AG04450 (cell line): ENCODE measurements around the gene ARMCX5. TPM values are rescaled to one million over a fixed set of nuclear protein-coding genes. Genes with fewer than 3 reads are reported as not detected.

ENCODE experiments used
- CTCF ChIA-PET: fragments of 300-600, 350-600 bp; formaldehyde crosslinking; extraction: SDS; loops from one replicate; lab custom pipeline; 2022; ENCODE audit warnings: antibody characterized with exemption, inconsistent platforms; lab: Charles Lee
- POLR2A ChIA-PET: fragments of 350-600 bp; formaldehyde crosslinking; extraction: SDS; loops from one replicate; lab custom pipeline; 2021; ENCODE audit warnings: antibody characterized with exemption, inconsistent platforms; lab: Yijun Ruan, JAX
- DNase-seq: peaks from one replicate; pipeline ENCODE4 v3.0.0-alpha.2; 2011; ENCODE audit warnings: low read depth, low spot score
- H3K27ac ChIP-seq: one replicate; pipeline ENCODE4 v1.5.1; 2012; ENCODE audit warnings: low read depth, low read length, control low read depth
- H3K27me3 ChIP-seq: one replicate; pipeline ENCODE4 v1.6.0; 2012; ENCODE audit warnings: low read length; ENCODE audit not compliant: control insufficient read depth, insufficient read depth
- H3K4me3 ChIP-seq: 2 replicates; pipeline ENCODE4 v1.5.1; 2011; ENCODE audit warnings: mild to moderate bottlenecking, low read depth, low read length, control low read depth
- H3K9me3 ChIP-seq: 2 replicates; pipeline ENCODE4 v1.5.1; 2012; ENCODE audit warnings: low read length; ENCODE audit not compliant: control insufficient read depth, insufficient read depth
- CTCF ChIP-seq: IDR thresholded peaks from 2 replicates; pipeline ENCODE4 v1.5.1; 2011; ENCODE audit warnings: low read depth, low read length, control low read depth, inconsistent platforms
- polyA plus RNA-seq: library from polyadenylated mRNA; depleted of rRNA; stranded (reverse); fragments of >200 nt; gene quantifications from 2 replicates; pipeline ENCODE4 v1.2.3, GENCODE V29; 2011; rRNA removed

The ARMCX5 gene
- polyA plus RNA-seq, 1 experiment = 20.2 TPM

DNA sequence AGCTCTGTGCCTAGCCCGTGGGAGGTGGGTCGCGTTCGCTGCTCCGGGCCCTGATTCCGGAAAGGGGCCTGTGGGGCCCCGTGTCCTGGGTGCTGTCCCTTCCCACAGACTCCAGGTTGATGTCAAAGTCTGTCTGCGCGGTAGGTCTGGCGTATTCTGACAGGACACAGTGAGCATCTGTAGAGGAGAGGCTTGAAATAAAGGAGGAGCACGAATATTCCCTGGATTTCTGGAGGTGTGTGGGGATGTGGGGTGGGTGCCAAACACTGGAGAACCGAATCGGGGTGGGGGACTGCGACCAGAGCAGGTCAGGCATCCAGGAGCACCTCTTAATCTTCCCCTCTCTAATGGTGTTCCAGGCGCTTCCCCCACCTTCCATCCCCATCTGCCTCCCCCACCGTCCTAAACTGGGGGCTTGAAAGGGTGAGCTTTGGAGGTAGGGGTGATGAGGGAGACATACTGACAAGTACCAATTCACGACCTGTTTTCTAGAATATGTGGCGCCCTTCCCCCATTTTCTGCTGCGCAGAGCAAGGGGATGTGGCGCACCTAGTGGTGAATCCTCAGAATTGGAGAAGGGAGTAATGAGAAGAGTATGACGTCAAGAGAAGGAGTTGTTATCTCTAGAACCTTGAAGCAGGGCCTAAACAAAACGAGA is 52.8 kb downstream of the ARMCX5 start:
- Histone ChIP-seq H3K9me3 (no peaks in the 10 kb centered on the region), H3K27me3 (no peaks in the 10 kb centered on the region), H3K4me3 (peak overlapping the region; percentile 62), H3K27ac (no peak overlapping the region)
- peak; percentile 61 for TF ChIP-seq CTCF
- CTCF ChIA-PET = interaction anchor here (0.6 to 1.5 kb wide), 3 partner anchors 24 to 47 kb away, joined by 3 to 4 read pairs (median 4); no protein-coding TSS in a partner anchor
- POLR2A ChIA-PET = no interaction called here
- no peak for DNase-seq

Other genes with a start within 250 kb of the ARMCX5 start
- not detected in 2 replicates for gene NXF2B, start 159.5 kb upstream of the ARMCX5 start, polyA plus RNA-seq
- gene TCP11X2, start 127.7 kb upstream of the ARMCX5 start, polyA plus RNA-seq = not detected in 2 replicates
- gene TMSB15A, start 82.8 kb upstream of the ARMCX5 start, polyA plus RNA-seq = 22.6 and 35.6 TPM in 2 replicates
- gene GPRASP1, start 52.0 kb downstream of the ARMCX5 start, polyA plus RNA-seq = 2.2 and 2.7 TPM in 2 replicates
- gene GPRASP2, start 112.9 kb downstream of the ARMCX5 start, polyA plus RNA-seq = 12.0 and 15.7 TPM in 2 replicates
- gene GPRASP3, start 121.2 kb downstream of the ARMCX5 start, polyA plus RNA-seq = 5.3 and 6.9 TPM in 2 replicates